HepG2 (cell line): Measurements from ENCODE around the gene FTCD.

ENCODE experiments used
- CTCF ChIP-seq: sonication (generic); formaldehyde crosslinking; IDR thresholded peaks from 2 replicates; pipeline ENCODE4 v1.5.0; 2020; ENCODE audit warnings: mild to moderate bottlenecking, missing genetic modification reagents, moderate library complexity
- NFYB ChIP-seq: sonication (generic); formaldehyde crosslinking; IDR thresholded peaks from 2 replicates; pipeline ENCODE4 v1.4.0; 2020; ENCODE audit warnings: missing genetic modification reagents
- POLR2A ChIP-seq, 2 experiments: IDR thresholded peaks; 2 replicates each; pipeline ENCODE4 v1.6.1; 2011; ENCODE audit warnings: low read depth in 2 of 2, low read length in 2 of 2, mild to moderate bottlenecking in 1 of 2, moderate library complexity in 1 of 2; ENCODE audit not compliant: insufficient read depth in 1 of 2
- ZNF501 ChIP-seq: sonication (generic); formaldehyde crosslinking; IDR thresholded peaks from 2 replicates; pipeline ENCODE4 v1.5.1; 2020; ENCODE audit warnings: mild to moderate bottlenecking, moderate library complexity, missing genetic modification reagents
- ZSCAN12 ChIP-seq: sonication (generic); formaldehyde crosslinking; IDR thresholded peaks from 2 replicates; pipeline ENCODE4 v1.9.0; 2021; ENCODE audit warnings: mild to moderate bottlenecking, missing genetic modification reagents

DNA sequence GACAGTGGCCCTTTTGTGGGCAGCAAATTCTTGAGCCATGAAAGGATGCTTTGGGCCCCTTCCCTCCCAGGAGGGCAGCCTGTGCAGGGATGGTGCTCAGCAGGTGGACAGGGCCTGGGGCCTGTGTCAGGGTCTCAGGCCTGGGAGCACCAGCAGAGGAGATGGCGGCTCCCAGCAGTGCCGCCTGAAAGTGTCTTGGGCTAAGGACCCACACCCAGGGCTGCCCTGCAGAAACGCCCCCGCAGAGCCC lies 23.9 kb downstream of the FTCD start:
- no peak for TF ChIP-seq CTCF (CRISPR knock-in tag)
- no peak for TF ChIP-seq NFYB (CRISPR knock-in tag)
- no peak for TF ChIP-seq ZNF501 (CRISPR knock-in tag)
- TF ChIP-seq ZSCAN12 (CRISPR knock-in tag) = no peak
- no peak for TF ChIP-seq POLR2A (IDR thresholded peaks at IDR 0.05; ENCODE audit: insufficient read depth in 1 of 2, low read depth in 2 of 2, low read length in 2 of 2)
